PC-3 (cell line): ENCODE data around the gene BMAL2. TPM values are rescaled to one million over a fixed set of nuclear protein-coding genes. Genes with fewer than 3 reads are reported as not detected.

Experiments
- ATAC-seq: fragments of 200-7000 bp; cut with Tn5 transposase; 2 replicates; pipeline ENCODE4 v1.9.1; 2020; ENCODE audit warnings: mild to moderate bottlenecking, moderate library complexity
- BruUV-seq: library from RNA; stranded (reverse); fragments of 400-500 nt; replicated peaks from 2 replicates; lab custom pipeline; 2021; lab: Mats Ljungman, UMichigan
- CTCF ChIA-PET: fragments of 300-600 bp; sonication (Branson Sonifier 250); formaldehyde crosslinking; loops from one replicate; lab custom pipeline; 2022; ENCODE audit warnings: antibody characterized with exemption; lab: Charles Lee
- POLR2A ChIA-PET: fragments of 300-600 bp; sonication (Branson Sonifier 250); formaldehyde crosslinking; loops from one replicate; lab custom pipeline; 2022; ENCODE audit warnings: antibody characterized with exemption; ENCODE audit not compliant: unreplicated experiment; lab: Charles Lee
- DNase-seq: peaks from one replicate; pipeline ENCODE4 v3.0.0-alpha.2; 2015
- H2AFZ ChIP-seq: fragments of 300-600 bp; sonication (generic); 2 replicates; pipeline ENCODE4 v1.6.0; 2016; ENCODE audit warnings: antibody characterized with exemption, low read length
- H3F3A ChIP-seq: fragments of 300-600 bp; sonication (generic); one replicate; pipeline ENCODE4 v1.6.0; 2017; ENCODE audit warnings: antibody characterized with exemption, low read length, control low read depth, mild to moderate bottlenecking; ENCODE audit not compliant: unreplicated experiment
- H3K27ac ChIP-seq: fragments of 300-600 bp; sonication (generic); 2 replicates; pipeline ENCODE4 v1.5.1; 2016; ENCODE audit warnings: mild to moderate bottlenecking, low read length
- H3K27me3 ChIP-seq: fragments of 300-600 bp; sonication (generic); 2 replicates; pipeline ENCODE4 v1.6.1; 2016; ENCODE audit warnings: low read length, mixed read lengths
- H3K36me3 ChIP-seq: fragments of 300-600 bp; sonication (generic); 2 replicates; pipeline ENCODE4 v1.6.1; 2016; ENCODE audit warnings: low read depth, mixed run types, low read length, mixed read lengths
- H3K4me1 ChIP-seq: fragments of 300-600 bp; sonication (generic); 2 replicates; pipeline ENCODE4 v1.5.1; 2016; ENCODE audit warnings: low read length; ENCODE audit not compliant: insufficient read depth
- H3K4me2 ChIP-seq: fragments of 300-600 bp; sonication (generic); 2 replicates; pipeline ENCODE4 v1.6.0; 2016; ENCODE audit warnings: low read length
- H3K4me3 ChIP-seq: fragments of 300-600 bp; sonication (generic); 2 replicates; pipeline ENCODE4 v1.5.1; 2016; ENCODE audit warnings: mild to moderate bottlenecking, low read length, mixed read lengths
- H3K79me2 ChIP-seq: fragments of 300-600 bp; sonication (generic); 2 replicates; pipeline ENCODE4 v1.6.1; 2017; ENCODE audit warnings: low read length, mixed read lengths
- H3K9ac ChIP-seq: fragments of 300-600 bp; sonication (generic); 2 replicates; pipeline ENCODE4 v1.6.0; 2016; ENCODE audit warnings: mild to moderate bottlenecking, low read length
- H3K9me2 ChIP-seq: fragments of 300-600 bp; sonication (generic); replicated peaks from 2 replicates; pipeline ENCODE4 v1.6.1; 2016; ENCODE audit warnings: mixed run types, low read length, mixed read lengths
- H3K9me3 ChIP-seq: fragments of 300-600 bp; sonication (generic); 2 replicates; pipeline ENCODE4 v1.6.1; 2016; ENCODE audit warnings: low read length, mixed read lengths
- H4K20me1 ChIP-seq: fragments of 300-600 bp; sonication (generic); 2 replicates; pipeline ENCODE4 v1.6.1; 2016; ENCODE audit warnings: low read length, mixed read lengths
- CTCF ChIP-seq: fragments of 300-600 bp; sonication (generic); conservative IDR thresholded peaks from 2 replicates; pipeline ENCODE4 v1.5.1; 2017; ENCODE audit warnings: antibody characterized with exemption, low read depth, mild to moderate bottlenecking, low read length
- EZH2 ChIP-seq: fragments of 300-600 bp; sonication (generic); IDR thresholded peaks from one replicate; pipeline ENCODE4 v1.6.1; 2017; ENCODE audit warnings: antibody characterized with exemption, mild to moderate bottlenecking, low read length; ENCODE audit not compliant: unreplicated experiment
- EZH2phosphoT487 ChIP-seq: fragments of 300-600 bp; sonication (generic); IDR thresholded peaks from 2 replicates; pipeline ENCODE4 v1.6.1; 2018; ENCODE audit warnings: mild to moderate bottlenecking, antibody characterized with exemption, low read length, borderline replicate concordance
- intact Hi-C: fragments of 100-400 bp; cut with micrococcal nuclease; formaldehyde crosslinking; loops from 2 replicates; pipeline ENCODE4 v1.9.0; 2023
- total RNA-seq: library from RNA; depleted of rRNA; stranded (reverse); fragments of >200 nt; gene quantifications from 2 replicates; pipeline ENCODE4 v1.2.3, GENCODE V29; 2014

BMAL2 gene
- total RNA-seq, 1 experiment from 2014 or later: 137 TPM

DNA sequence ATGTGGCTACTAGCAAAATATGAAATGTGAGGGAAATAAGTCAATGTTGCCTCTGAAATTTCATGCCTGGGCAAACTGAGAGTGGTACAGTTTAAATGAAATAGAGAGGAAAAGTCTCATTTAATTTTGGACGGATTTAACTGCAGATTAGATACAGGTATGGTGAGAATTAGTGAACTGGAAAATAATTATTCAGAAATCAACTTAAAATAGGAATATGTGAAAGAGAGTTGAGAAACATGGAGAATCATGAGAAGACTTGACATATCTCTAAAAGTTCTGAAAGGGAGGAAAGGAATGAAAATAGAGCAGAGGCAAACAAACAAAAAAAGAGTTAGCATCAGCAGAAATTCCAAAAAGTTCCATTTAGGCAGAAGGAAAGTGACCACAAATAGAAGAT is 33.5 kb upstream of the BMAL2 start:
- no peak overlapping the region for H3K27ac ChIP-seq
- ATAC-seq (no peak), DNase-seq (no peak)
- no peak overlapping the region for H2AFZ ChIP-seq
- no peak overlapping the region for H3K4me3 ChIP-seq
- no peaks in the 10 kb centered on the region for H3K9me3 ChIP-seq
- H3K4me1 ChIP-seq: peaks cover 10% of the 10 kb centered on the region
- no peaks in the 10 kb centered on the region for H3K9me2 ChIP-seq
- TF ChIP-seq CTCF (no peak), EZH2phosphoT487 (no peak), EZH2 (no peak)
- H3K9ac ChIP-seq: no peak overlapping the region
- intact Hi-C loops: no loop called here
- no peaks in the 10 kb centered on the region for H3F3A ChIP-seq
- H3K27me3 ChIP-seq: no peaks in the 10 kb centered on the region
- H3K4me2 ChIP-seq: no peak overlapping the region
- no peaks in the 10 kb centered on the region for H3K79me2 ChIP-seq
- CTCF ChIA-PET: no interaction called here
- H4K20me1 ChIP-seq: 0 out of 2 replicates have a peak, but pooled peaks cover 4% of the 10 kb centered on the region
- POLR2A ChIA-PET: interaction anchor here (0.5 kb wide), 1 partner anchor 12 kb away, joined by 5 read pairs; no protein-coding TSS in a partner anchor
- peaks cover 13% of the 10 kb centered on the region for H3K36me3 ChIP-seq
- BruUV-seq: no TSS peak

DNA sequence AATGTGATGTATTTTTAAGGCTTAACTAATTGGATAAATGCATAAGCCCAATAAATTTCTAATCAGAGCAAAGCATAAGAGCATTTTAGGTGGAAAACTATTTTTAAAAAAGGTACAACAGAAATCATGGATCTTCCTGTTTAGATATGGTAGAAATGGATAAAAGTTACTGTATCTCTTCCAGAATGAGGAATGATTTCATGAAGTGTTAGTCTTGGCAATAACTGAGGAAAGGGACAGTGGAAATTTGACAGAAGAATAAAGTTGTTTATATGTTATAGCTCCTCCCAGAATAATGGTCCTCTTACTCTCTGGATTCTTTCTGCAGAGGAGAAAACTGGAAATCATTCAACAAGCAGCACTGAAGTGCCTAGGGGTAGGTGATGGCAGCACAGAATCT is 32.4 kb upstream of the BMAL2 start:
- Histone ChIP-seq H2AFZ (no peak overlapping the region), H3K4me3 (no peak overlapping the region), H3K36me3 (peaks cover 13% of the 10 kb centered on the region), H3K4me1 (peaks cover 10% of the 10 kb centered on the region), H3K9ac (no peak overlapping the region), H4K20me1 (0 out of 2 replicates have a peak, but pooled peaks cover 4% of the 10 kb centered on the region), H3K27me3 (no peaks in the 10 kb centered on the region), H3K79me2 (no peaks in the 10 kb centered on the region), H3K9me3 (no peaks in the 10 kb centered on the region), H3K9me2 (no peaks in the 10 kb centered on the region), H3K27ac (no peak overlapping the region), H3K4me2 (no peak overlapping the region), H3F3A (no peaks in the 10 kb centered on the region)
- ChIA-PET CTCF (no interaction called here), POLR2A (interaction anchor here (0.6 kb wide), 1 partner anchor 88 kb away, joined by 3 read pairs; no protein-coding TSS in a partner anchor)
- TF ChIP-seq EZH2: no peak
- no peak for TF ChIP-seq CTCF
- no peak for TF ChIP-seq EZH2phosphoT487
- ATAC-seq (no peak), DNase-seq (no peak)
- BruUV-seq: no TSS peak
- intact Hi-C loops: loop anchor here (2.0 to 10.0 kb wide), 3 partner anchors 15 to 445 kb away; no protein-coding TSS in a partner anchor
